ENCODE results near the gene SP9. TPM values are rescaled to one million over a fixed set of nuclear protein-coding genes. Genes with fewer than 3 reads are reported as not detected.

The SP9 gene
- total and polyA plus RNA-seq, 12 donors, result not detected

GRCh38 chr2:174340400-174341292 lies 5.9 kb downstream of the SP9 start:
- Histone ChIP-seq H3K9me3 (replicated peaks in 1 of 3) (peaks cover 0 to 5% (median 0%) of the 10 kb centered on the region in 3 donors), H3K4me1 (replicated peaks in 1 of 2) (peaks cover 7 to 43% of the 10 kb centered on the region in 2 donors), H3K36me3 (replicated peaks in 1 of 2) (no peaks in the 10 kb centered on the region), H3K4me3 (peak overlapping the region in 1 of 4 donors; percentile 1), H3K27ac (no peak overlapping the region), H3K27me3 (peaks cover 94% of the 10 kb centered on the region)
- DNase-seq, result no peak
- intact Hi-C loops (cut with DNase I), result loop anchor here (5.0 to 10.0 kb wide), 4 partner anchors 186 to 946 kb away; no protein-coding TSS in a partner anchor
- TF ChIP-seq CTCF (IDR thresholded peaks at IDR 0.05) (no peak), POLR2A (IDR thresholded peaks at IDR 0.05) (no peak)
- 8 to 24% (median 12%) methylated on average over 9 to 70 of the region's 70 CpGs for WGBS, 4 donors

GRCh38 chr2:174341293-174341994 lies 6.7 kb downstream of the SP9 start:
- H3K27me3 ChIP-seq, result peaks cover 86% of the 10 kb centered on the region
- TF ChIP-seq CTCF (IDR thresholded peaks at IDR 0.05) (peak; percentile 88 to 99 (median 93)), POLR2A (IDR thresholded peaks at IDR 0.05) (no peak)
- no peaks in the 10 kb centered on the region for H3K36me3 ChIP-seq (replicated peaks in 1 of 2)
- peaks cover 6 to 35% of the 10 kb centered on the region in 2 donors for H3K4me1 ChIP-seq (replicated peaks in 1 of 2)
- intact Hi-C loops (cut with DNase I), result loop anchor here (5.0 to 10.0 kb wide), 4 partner anchors 187 to 947 kb away; no protein-coding TSS in a partner anchor
- H3K9me3 ChIP-seq (replicated peaks in 1 of 3), result peaks cover 0 to 5% (median 0%) of the 10 kb centered on the region in 3 donors
- DNase-seq, result peak; percentile 74 to 95 (median 87)
- H3K27ac ChIP-seq, result no peak overlapping the region
- 1 to 2% (median 1%) methylated on average over 30 to 31 of the region's 31 CpGs for WGBS, 4 donors
- no peak overlapping the region for H3K4me3 ChIP-seq

GRCh38 chr2:174341995-174342685 lies 7.4 kb downstream of the SP9 start:
- peaks cover 79% of the 10 kb centered on the region for H3K27me3 ChIP-seq
- H3K9me3 ChIP-seq (replicated peaks in 1 of 3), result peaks cover 0 to 5% (median 0%) of the 10 kb centered on the region in 3 donors
- intact Hi-C loops (cut with DNase I), result loop anchor here (5.0 to 10.0 kb wide), 4 partner anchors 187 to 947 kb away; no protein-coding TSS in a partner anchor
- TF ChIP-seq CTCF (IDR thresholded peaks at IDR 0.05), result no peak
- no peak overlapping the region for H3K4me3 ChIP-seq
- no peaks in the 10 kb centered on the region for H3K36me3 ChIP-seq (replicated peaks in 1 of 2)
- no peak for DNase-seq
- no peak overlapping the region for H3K27ac ChIP-seq
- peaks cover 0 to 28% of the 10 kb centered on the region in 2 donors for H3K4me1 ChIP-seq (replicated peaks in 1 of 2)
- 5 to 9% (median 7%) methylated on average over 13 to 52 of the region's 52 CpGs for WGBS, 4 donors

All from adrenal gland (tissue), 12 donors.